Uterus (tissue), 4 donors: ENCODE measurements around the gene FBXO9. TPM values are rescaled to one million over a fixed set of nuclear protein-coding genes. Genes with fewer than 3 reads are reported as not detected.

Experiments used
- DNase-seq, 2 donors: peaks; one replicate each; pipeline ENCODE4 v3.0.0-alpha.2; 2019 to 2020
- H3K27ac ChIP-seq, 2 donors: fragments of 200-600 bp; sonication (generic); 1 replicate in 1 of 2; 2 replicates in 1 of 2; pipeline ENCODE4 v1.5.1; 2016 to 2018
- H3K27me3 ChIP-seq, 2 donors: fragments of 200-600 bp; sonication (generic); one replicate each; pipeline ENCODE4 v1.5.1; 2018 to 2019; ENCODE audit warnings: control low read depth in 1 of 2
- H3K36me3 ChIP-seq, 2 donors: fragments of 200-600 bp; sonication (generic); one replicate each; pipeline ENCODE4 v1.5.1; 2019; ENCODE audit warnings: control low read depth in 1 of 2
- H3K4me1 ChIP-seq, 2 donors: fragments of 200-600 bp; sonication (generic); one replicate each; pipeline ENCODE4 v1.5.1; 2018 to 2019; ENCODE audit warnings: control low read depth in 1 of 2
- H3K4me3 ChIP-seq, 2 donors: fragments of 200-600 bp; sonication (generic); 1 replicate in 1 of 2; 2 replicates in 1 of 2; pipeline ENCODE4 v1.5.1; 2018 to 2019; ENCODE audit warnings: mild to moderate bottlenecking in 1 of 2
- H3K9me3 ChIP-seq, 2 donors: fragments of 200-600 bp; sonication (generic); one replicate each; pipeline ENCODE4 v1.5.1; 2019; ENCODE audit warnings: control low read depth in 1 of 2
- CTCF ChIP-seq, 4 experiments: fragments of 200-600 bp in 2 of 4; fragments of 450-650 bp in 2 of 4; sonication (generic) in 2 of 4; IDR thresholded peaks; one replicate each; pipeline ENCODE4 v1.5.1; 2016 to 2019; ENCODE audit warnings: antibody characterized with exemption in 4 of 4, mild to moderate bottlenecking in 2 of 4, moderate library complexity in 1 of 4
- POLR2A ChIP-seq, 2 donors: fragments of 450-650 bp; IDR thresholded peaks; one replicate each; pipeline ENCODE4 v1.6.1; 2016; ENCODE audit warnings: antibody characterized with exemption in 2 of 2, mild to moderate bottlenecking in 1 of 2, moderate library complexity in 1 of 2
- intact Hi-C: fragments of 100-400 bp; cut with DNase I; formaldehyde crosslinking; loops from one replicate; pipeline ENCODE4 v1.15.1; 2023; ENCODE audit warnings: low total_unique reads
- total RNA-seq, 4 donors: library from RNA; depleted of rRNA in 3 of 4; stranded (reverse); fragments of >200 nt in 3 of 4; gene quantifications; one replicate each; pipeline versions ENCODE4 v1.1.0 to v1.2.4, GENCODE V29; 2014 to 2023
- donor health status: DM: yes; HTN: yes; CAD: no.

FBXO9 gene
- total RNA-seq, 4 donors from 2014 or later, result 13.8 to 138 (median 34.4) TPM

- H3K4me3 ChIP-seq, result no peak overlapping the region
- no peaks in the 10 kb centered on the region for H3K36me3 ChIP-seq
- peaks cover 0 to 4% of the 10 kb centered on the region in 2 donors for H3K4me1 ChIP-seq
- no peaks in the 10 kb centered on the region for H3K27me3 ChIP-seq
- no peak for DNase-seq
- intact Hi-C loops, result no loop called here
- H3K27ac ChIP-seq, result no peak overlapping the region
- H3K9me3 ChIP-seq, result no peaks in the 10 kb centered on the region
- TF ChIP-seq POLR2A (IDR thresholded peaks at IDR 0.05) (no peak), CTCF (IDR thresholded peaks at IDR 0.05) (no peak)
Measured at GRCh38 chr6:53067849-53068361, 2.7 kb downstream of the FBXO9 start.

- Histone ChIP-seq H3K4me1 (peaks cover 0 to 3% of the 10 kb centered on the region in 2 donors), H3K4me3 (no peak overlapping the region), H3K9me3 (no peaks in the 10 kb centered on the region), H3K27me3 (no peaks in the 10 kb centered on the region), H3K36me3 (no peaks in the 10 kb centered on the region), H3K27ac (no peak overlapping the region)
- DNase-seq, result no peak
- intact Hi-C loops, result no loop called here
- TF ChIP-seq POLR2A (IDR thresholded peaks at IDR 0.05) (no peak), CTCF (IDR thresholded peaks at IDR 0.05) (no peak)
Measured at GRCh38 chr6:53069427-53069826, 4.2 kb downstream of the FBXO9 start.

- no peaks in the 10 kb centered on the region for H3K9me3 ChIP-seq
- intact Hi-C loops, result no loop called here
- H3K4me1 ChIP-seq, result peaks cover 0 to 3% of the 10 kb centered on the region in 2 donors
- H3K4me3 ChIP-seq, result no peak overlapping the region
- H3K27me3 ChIP-seq, result no peaks in the 10 kb centered on the region
- H3K27ac ChIP-seq, result no peak overlapping the region
- no peaks in the 10 kb centered on the region for H3K36me3 ChIP-seq
- no peak for DNase-seq
- no peak for TF ChIP-seq CTCF (IDR thresholded peaks at IDR 0.05)
- TF ChIP-seq POLR2A (IDR thresholded peaks at IDR 0.05), result no peak
Measured at GRCh38 chr6:53070806-53071205, 5.6 kb downstream of the FBXO9 start.

GRCh38 chr6:53074347-53074746, 9.1 kb downstream of the FBXO9 start:
- TF ChIP-seq CTCF (IDR thresholded peaks at IDR 0.05) (no peak), POLR2A (IDR thresholded peaks at IDR 0.05) (no peak)
- Histone ChIP-seq H3K4me1 (peaks cover 0 to 3% of the 10 kb centered on the region in 2 donors), H3K9me3 (no peaks in the 10 kb centered on the region), H3K27ac (no peak overlapping the region), H3K27me3 (no peaks in the 10 kb centered on the region), H3K4me3 (no peak overlapping the region), H3K36me3 (no peaks in the 10 kb centered on the region)
- DNase-seq, result no peak
- intact Hi-C loops, result no loop called here

GRCh38 chr6:53080813-53081212, 15.6 kb downstream of the FBXO9 start:
- Histone ChIP-seq H3K4me1 (no peaks in the 10 kb centered on the region), H3K9me3 (no peaks in the 10 kb centered on the region), H3K36me3 (no peaks in the 10 kb centered on the region), H3K27me3 (no peaks in the 10 kb centered on the region), H3K27ac (no peak overlapping the region), H3K4me3 (no peak overlapping the region)
- intact Hi-C loops, result no loop called here
- DNase-seq, result no peak
- no peak for TF ChIP-seq CTCF (IDR thresholded peaks at IDR 0.05)
- no peak for TF ChIP-seq POLR2A (IDR thresholded peaks at IDR 0.05)
